HEK293 (cell line): ENCODE results near the gene ZNF41.

ENCODE experiments used
- CTCF ChIA-PET: fragments of 350-600 bp; formaldehyde crosslinking; extraction: SDS; loops from one replicate; lab custom pipeline; 2021; ENCODE audit warnings: antibody characterized with exemption; lab: Yijun Ruan, JAX
- POLR2A ChIA-PET: fragments of 300-600 bp; formaldehyde crosslinking; extraction: SDS; loops from one replicate; lab custom pipeline; 2020; ENCODE audit warnings: antibody characterized with exemption, inconsistent platforms; lab: Yijun Ruan, JAX
- H3K27ac ChIP-seq: fragments of 200-500 bp; sonication (Bioruptor generic); 2 replicates; pipeline ENCODE4 v1.5.1; 2014; ENCODE audit warnings: low read depth, low read length, control low read depth, inconsistent platforms; ENCODE audit errors: extremely low read depth
- H3K36me3 ChIP-seq, 2 experiments: fragments of 200-500 bp in 1 of 2; sonication (Bioruptor generic) in 1 of 2; 1 replicate in 1 of 2; 2 replicates in 1 of 2; pipeline ENCODE4 v1.5.1; 2014 to 2017; ENCODE audit warnings: inconsistent platforms in 2 of 2, low read length in 2 of 2; ENCODE audit not compliant: control insufficient read depth in 2 of 2, insufficient read depth in 1 of 2
- H3K4me1 ChIP-seq: fragments of 200-500 bp; sonication (Bioruptor generic); 2 replicates; pipeline ENCODE4 v1.5.1; 2014; ENCODE audit warnings: mild to moderate bottlenecking, low read length, inconsistent platforms; ENCODE audit not compliant: control insufficient read depth, insufficient read depth
- H3K4me3 ChIP-seq: 2 replicates; pipeline ENCODE4 v1.5.1; 2011; ENCODE audit warnings: low read depth, mild to moderate bottlenecking, control low read depth, low read length, moderate library complexity
- H3K9me3 ChIP-seq: fragments of 200-500 bp; sonication (Bioruptor generic); 2 replicates; pipeline ENCODE4 v1.5.1; 2014; ENCODE audit warnings: low read depth, low read length, inconsistent platforms; ENCODE audit not compliant: control insufficient read depth, insufficient read depth
- GFI1B ChIP-seq: fragments of 450-650 bp; formaldehyde crosslinking; IDR thresholded peaks from 2 replicates; pipeline ENCODE4 v1.5.1; 2016; ENCODE audit warnings: missing biosample characterization, missing genetic modification characterization
- KLF9 ChIP-seq: fragments of 450-650 bp; formaldehyde crosslinking; IDR thresholded peaks from 2 replicates; pipeline ENCODE4 v1.5.1; 2016; ENCODE audit warnings: missing biosample characterization, missing genetic modification characterization, low read depth
- PRDM1 ChIP-seq: fragments of 450-650 bp; formaldehyde crosslinking; IDR thresholded peaks from 2 replicates; pipeline ENCODE4; 2016; ENCODE audit warnings: missing biosample characterization, missing genetic modification characterization
- TCF7L2 ChIP-seq: IDR thresholded peaks from 2 replicates; pipeline ENCODE4 v1.6.1; 2011; ENCODE audit warnings: low read depth, mild to moderate bottlenecking, inconsistent platforms, low read length, moderate library complexity, borderline replicate concordance
- YY2 ChIP-seq: fragments of 450-650 bp; formaldehyde crosslinking; IDR thresholded peaks from 2 replicates; pipeline ENCODE4 v1.5.1; 2016; ENCODE audit warnings: missing biosample characterization, missing genetic modification characterization
- ZBTB7A ChIP-seq: fragments of 450-650 bp; formaldehyde crosslinking; IDR thresholded peaks from 2 replicates; pipeline ENCODE4 v1.5.1; 2016; ENCODE audit warnings: low read depth, missing biosample characterization, missing genetic modification characterization
- ZNF10 ChIP-seq: fragments of 450-650 bp; formaldehyde crosslinking; IDR thresholded peaks from 2 replicates; pipeline ENCODE4 v1.5.1; 2017; ENCODE audit warnings: missing biosample characterization, missing genetic modification characterization
- ZNF148 ChIP-seq: fragments of 450-650 bp; formaldehyde crosslinking; IDR thresholded peaks from 2 replicates; pipeline ENCODE4 v1.5.0; 2017; ENCODE audit warnings: missing biosample characterization, missing genetic modification characterization, borderline replicate concordance
- ZNF155 ChIP-seq: fragments of 450-650 bp; formaldehyde crosslinking; IDR thresholded peaks from 2 replicates; pipeline ENCODE4 v1.5.1; 2016; ENCODE audit warnings: missing biosample characterization, missing genetic modification characterization
- ZNF175 ChIP-seq: fragments of 450-650 bp; formaldehyde crosslinking; IDR thresholded peaks from 2 replicates; pipeline ENCODE4 v1.5.1; 2016; ENCODE audit warnings: missing biosample characterization, missing genetic modification characterization
- ZNF211 ChIP-seq: fragments of 450-650 bp; formaldehyde crosslinking; IDR thresholded peaks from 2 replicates; pipeline ENCODE4 v1.5.1; 2016; ENCODE audit warnings: low read depth, missing biosample characterization, missing genetic modification characterization
- ZNF221 ChIP-seq: fragments of 450-650 bp; formaldehyde crosslinking; IDR thresholded peaks from 2 replicates; pipeline ENCODE4 v1.5.1; 2017; ENCODE audit warnings: missing biosample characterization, missing genetic modification characterization, borderline replicate concordance
- ZNF324 ChIP-seq: fragments of 450-650 bp; formaldehyde crosslinking; IDR thresholded peaks from 2 replicates; pipeline ENCODE4 v1.5.1; 2016; ENCODE audit warnings: missing biosample characterization, missing genetic modification characterization
- ZNF341 ChIP-seq: fragments of 450-650 bp; formaldehyde crosslinking; IDR thresholded peaks from 2 replicates; pipeline ENCODE4; 2016; ENCODE audit warnings: low read depth, missing biosample characterization, missing genetic modification characterization
- ZNF514 ChIP-seq: fragments of 450-650 bp; formaldehyde crosslinking; IDR thresholded peaks from 2 replicates; pipeline ENCODE4 v1.5.1; 2016; ENCODE audit warnings: missing biosample characterization, missing genetic modification characterization
- ZNF530 ChIP-seq: fragments of 450-650 bp; formaldehyde crosslinking; IDR thresholded peaks from 2 replicates; pipeline ENCODE4 v1.5.1; 2016; ENCODE audit warnings: low read depth, missing biosample characterization, missing genetic modification characterization
- ZNF558 ChIP-seq: fragments of 450-650 bp; formaldehyde crosslinking; IDR thresholded peaks from 2 replicates; pipeline ENCODE4 v1.5.1; 2016; ENCODE audit warnings: missing biosample characterization, missing genetic modification characterization
- ZNF596 ChIP-seq: fragments of 450-650 bp; IDR thresholded peaks from 2 replicates; pipeline ENCODE4 v1.5.0; 2018; ENCODE audit warnings: missing biosample characterization, mild to moderate bottlenecking, missing genetic modification characterization, moderate library complexity
- ZNF629 ChIP-seq: fragments of 450-650 bp; formaldehyde crosslinking; IDR thresholded peaks from 2 replicates; pipeline ENCODE4 v1.5.1; 2017; ENCODE audit warnings: missing biosample characterization, missing genetic modification characterization
- ZNF654 ChIP-seq: fragments of 450-650 bp; formaldehyde crosslinking; IDR thresholded peaks from 2 replicates; pipeline ENCODE4 v1.5.1; 2016; ENCODE audit warnings: low read depth, missing biosample characterization, missing genetic modification characterization
- ZNF701 ChIP-seq: fragments of 450-650 bp; formaldehyde crosslinking; IDR thresholded peaks from 2 replicates; pipeline ENCODE4 v1.5.1; 2016; ENCODE audit warnings: missing biosample characterization, missing genetic modification characterization
- ZNF747 ChIP-seq: fragments of 450-650 bp; formaldehyde crosslinking; IDR thresholded peaks from 2 replicates; pipeline ENCODE4 v1.5.1; 2016; ENCODE audit warnings: missing biosample characterization, missing genetic modification characterization
- ZNF830 ChIP-seq: fragments of 450-650 bp; IDR thresholded peaks from 2 replicates; pipeline ENCODE4 v1.5.0; 2018; ENCODE audit warnings: missing biosample characterization, missing genetic modification characterization, low read depth, mild to moderate bottlenecking, moderate library complexity
- ZSCAN23 ChIP-seq: fragments of 450-650 bp; formaldehyde crosslinking; IDR thresholded peaks from 2 replicates; pipeline ENCODE4 v1.5.1; 2016; ENCODE audit warnings: missing biosample characterization, missing genetic modification characterization
- TF ChIP-seq, protein P1 (sequence below): fragments of 450-650 bp; formaldehyde crosslinking; IDR thresholded peaks from 2 replicates; pipeline ENCODE4 v1.5.1; 2016; ENCODE audit warnings: missing biosample characterization, missing genetic modification characterization

The ZNF41 gene

GRCh38 chrX:47475476-47475875 lies 7.5 kb downstream of the ZNF41 start:
- TF ChIP-seq ZBTB7A (tag by site-specific recombination) (no peak), ZNF148 (tag by site-specific recombination) (no peak), ZNF341 (tag by site-specific recombination) (no peak), ZNF830 (tag by site-specific recombination) (no peak), TCF7L2 (no peak), ZSCAN23 (no peak), ZNF221 (tag by site-specific recombination) (no peak), ZNF175 (tag by site-specific recombination) (no peak), ZNF514 (tag by site-specific recombination) (no peak), GFI1B (tag by site-specific recombination) (no peak), ZNF10 (tag by site-specific recombination) (no peak), ZNF701 (tag by site-specific recombination) (no peak), YY2 (tag by site-specific recombination) (no peak), PRDM1 (tag by site-specific recombination) (no peak), ZNF558 (tag by site-specific recombination) (no peak)
- TF ChIP-seq, protein P1, sequence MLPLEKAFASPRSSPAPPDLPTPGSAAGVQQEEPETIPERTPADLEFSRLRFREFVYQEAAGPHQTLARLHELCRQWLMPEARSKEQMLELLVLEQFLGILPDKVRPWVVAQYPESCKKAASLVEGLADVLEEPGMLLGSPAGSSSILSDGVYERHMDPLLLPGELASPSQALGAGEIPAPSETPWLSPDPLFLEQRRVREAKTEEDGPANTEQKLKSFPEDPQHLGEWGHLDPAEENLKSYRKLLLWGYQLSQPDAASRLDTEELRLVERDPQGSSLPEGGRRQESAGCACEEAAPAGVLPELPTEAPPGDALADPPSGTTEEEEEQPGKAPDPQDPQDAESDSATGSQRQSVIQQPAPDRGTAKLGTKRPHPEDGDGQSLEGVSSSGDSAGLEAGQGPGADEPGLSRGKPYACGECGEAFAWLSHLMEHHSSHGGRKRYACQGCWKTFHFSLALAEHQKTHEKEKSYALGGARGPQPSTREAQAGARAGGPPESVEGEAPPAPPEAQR = no peak
- Histone ChIP-seq H3K9me3 (no peaks in the 10 kb centered on the region), H3K27ac (no peak overlapping the region), H3K4me1 (no peaks in the 10 kb centered on the region), H3K36me3 (no peaks in the 10 kb centered on the region; a peak in 1 of 3 replicates), H3K4me3 (no peak overlapping the region)
- POLR2A ChIA-PET = no interaction called here
- CTCF ChIA-PET = no interaction called here

DNA sequence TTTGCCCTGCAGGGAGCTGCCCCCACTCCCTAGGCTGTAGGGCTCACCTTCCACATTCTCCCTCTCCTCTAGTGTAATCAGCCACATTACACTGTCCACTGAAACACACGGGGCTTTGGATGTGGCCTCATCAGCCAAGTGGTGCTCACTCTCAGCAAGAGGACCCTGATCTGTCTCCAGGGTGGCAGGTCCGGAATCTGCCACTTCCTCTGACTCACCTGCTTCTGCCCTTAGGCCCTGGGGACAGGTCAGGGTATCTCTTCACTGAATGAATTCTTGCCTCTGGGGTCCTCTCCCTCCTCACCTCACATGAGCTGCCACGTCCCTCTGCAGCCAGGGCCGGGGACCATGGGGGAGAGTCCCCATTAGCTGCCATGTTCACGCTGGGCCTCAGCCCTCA lies 15.9 kb downstream of the ZNF41 start:
- no peak overlapping the region for H3K4me3 ChIP-seq
- ChIA-PET CTCF (no interaction called here), POLR2A (no interaction called here)
- H3K27ac ChIP-seq = no peak overlapping the region
- H3K36me3 ChIP-seq = peaks cover 4 to 10% of the 10 kb centered on the region in 2 experiments; a peak in 2 of 3 replicates
- TF ChIP-seq ZNF155 (tag by site-specific recombination) = no peak
- TF ChIP-seq ZNF629 = no peak
- no peak for TF ChIP-seq ZNF211 (tag by site-specific recombination)
- no peak for TF ChIP-seq ZNF530 (tag by site-specific recombination)
- no peak for TF ChIP-seq ZNF747 (tag by site-specific recombination)
- TF ChIP-seq ZNF654 (tag by site-specific recombination) = no peak
- TF ChIP-seq KLF9 = no peak
- no peak for TF ChIP-seq ZNF596 (tag by site-specific recombination)
- TF ChIP-seq ZNF324 = no peak
- no peak for TF ChIP-seq ZNF701 (tag by site-specific recombination)
- no peaks in the 10 kb centered on the region for H3K9me3 ChIP-seq
- H3K4me1 ChIP-seq = no peaks in the 10 kb centered on the region
